Measurements from ENCODE around the gene RUNX1.

RUNX1 gene

DNA sequence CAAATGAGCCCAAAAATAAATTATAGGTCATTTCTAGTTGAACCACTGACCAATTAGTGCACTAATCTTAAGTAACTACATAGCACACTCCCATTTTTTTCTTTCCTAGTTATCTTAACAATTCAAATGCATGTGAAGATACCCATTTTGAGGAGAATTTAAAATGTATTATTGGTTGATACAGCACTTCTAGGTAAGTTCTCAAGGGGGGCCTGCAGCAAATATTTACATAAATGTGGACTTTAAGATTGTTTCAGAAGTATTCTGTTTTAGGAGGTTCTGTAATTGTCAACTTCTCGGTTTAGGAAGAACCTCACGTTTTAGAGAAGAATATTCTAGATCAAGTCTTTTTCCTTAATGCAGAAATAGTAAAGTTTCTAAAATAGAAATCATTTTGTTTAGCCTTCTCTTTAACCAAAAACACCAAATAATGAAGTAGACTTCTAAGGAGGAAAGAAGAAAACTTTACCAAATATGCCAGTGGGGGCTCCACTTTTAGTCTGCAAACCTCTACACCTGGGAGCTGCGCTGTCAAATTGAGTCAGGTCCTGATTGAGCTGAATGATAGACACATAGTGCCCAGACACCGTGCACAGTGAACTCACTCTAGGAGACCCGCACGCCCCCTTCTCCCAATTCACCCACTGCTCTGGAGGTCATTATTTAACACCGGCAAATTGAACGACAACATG, 144.4 kb downstream of the RUNX1 start:
- TF ChIP-seq, protein P1, sequence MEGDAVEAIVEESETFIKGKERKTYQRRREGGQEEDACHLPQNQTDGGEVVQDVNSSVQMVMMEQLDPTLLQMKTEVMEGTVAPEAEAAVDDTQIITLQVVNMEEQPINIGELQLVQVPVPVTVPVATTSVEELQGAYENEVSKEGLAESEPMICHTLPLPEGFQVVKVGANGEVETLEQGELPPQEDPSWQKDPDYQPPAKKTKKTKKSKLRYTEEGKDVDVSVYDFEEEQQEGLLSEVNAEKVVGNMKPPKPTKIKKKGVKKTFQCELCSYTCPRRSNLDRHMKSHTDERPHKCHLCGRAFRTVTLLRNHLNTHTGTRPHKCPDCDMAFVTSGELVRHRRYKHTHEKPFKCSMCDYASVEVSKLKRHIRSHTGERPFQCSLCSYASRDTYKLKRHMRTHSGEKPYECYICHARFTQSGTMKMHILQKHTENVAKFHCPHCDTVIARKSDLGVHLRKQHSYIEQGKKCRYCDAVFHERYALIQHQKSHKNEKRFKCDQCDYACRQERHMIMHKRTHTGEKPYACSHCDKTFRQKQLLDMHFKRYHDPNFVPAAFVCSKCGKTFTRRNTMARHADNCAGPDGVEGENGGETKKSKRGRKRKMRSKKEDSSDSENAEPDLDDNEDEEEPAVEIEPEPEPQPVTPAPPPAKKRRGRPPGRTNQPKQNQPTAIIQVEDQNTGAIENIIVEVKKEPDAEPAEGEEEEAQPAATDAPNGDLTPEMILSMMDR (IDR thresholded peaks at IDR 0.05), result no peak

DNA sequence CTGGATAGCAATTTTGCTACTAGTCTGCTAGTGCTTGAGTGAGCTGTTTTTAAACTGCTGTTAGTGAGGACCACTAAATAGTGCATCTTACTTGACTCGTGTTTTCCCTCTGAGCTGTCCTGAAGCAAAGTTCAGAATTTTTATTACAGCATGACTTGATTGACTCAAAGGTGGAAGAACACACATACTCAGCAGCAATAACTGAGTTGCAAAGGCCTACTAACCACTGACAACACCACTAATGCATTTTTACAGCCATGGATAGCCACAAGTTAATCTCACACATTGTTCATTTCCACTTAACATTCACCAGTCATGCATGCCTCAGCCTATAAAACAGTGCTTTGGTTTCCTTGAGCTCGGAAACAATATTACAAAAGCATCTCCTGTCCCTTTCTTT, 148.7 kb downstream of the RUNX1 start:
- TF ChIP-seq, protein P1 (IDR thresholded peaks at IDR 0.05), result no peak

DNA sequence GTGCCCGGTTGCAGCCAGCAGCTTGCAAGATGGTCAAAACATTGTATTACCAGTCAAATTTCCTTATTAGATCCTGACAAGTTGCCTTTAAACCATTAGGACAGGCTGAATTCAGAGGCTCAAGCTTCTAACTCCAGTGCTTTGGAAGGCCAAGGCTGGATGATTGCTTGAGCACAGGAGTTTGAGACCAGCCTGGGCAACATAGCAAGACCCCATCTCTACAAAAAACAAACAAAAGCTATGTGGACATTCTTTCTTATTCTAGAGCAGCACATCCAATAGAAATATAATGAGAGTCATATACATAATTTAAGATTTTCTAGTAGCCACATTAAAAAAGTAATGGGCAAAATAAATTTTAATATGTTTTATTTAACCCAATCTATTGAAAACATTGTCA, 149.3 kb downstream of the RUNX1 start:
- TF ChIP-seq, protein P1 (IDR thresholded peaks at IDR 0.05), result no peak

DNA sequence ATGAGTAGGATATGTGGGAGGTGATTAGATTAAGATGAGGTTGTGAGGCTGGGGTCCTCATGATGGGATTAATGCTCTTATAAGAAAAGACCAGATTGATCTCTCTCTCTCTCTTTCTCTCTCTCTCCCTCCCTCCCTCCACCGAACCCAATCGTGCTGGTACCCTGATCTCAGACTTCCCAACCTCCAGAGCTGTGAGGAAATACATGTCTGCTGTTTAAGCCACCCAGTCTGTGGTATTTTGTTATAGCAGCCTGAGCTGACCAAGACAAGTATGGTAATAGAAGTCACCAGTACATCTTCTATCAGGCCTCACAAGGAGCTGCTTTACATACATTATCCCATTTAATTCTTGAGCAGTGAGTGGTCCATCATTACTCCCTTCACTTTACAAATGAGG, 149.8 kb downstream of the RUNX1 start:
- TF ChIP-seq, protein P1 (IDR thresholded peaks at IDR 0.05), result no peak

DNA sequence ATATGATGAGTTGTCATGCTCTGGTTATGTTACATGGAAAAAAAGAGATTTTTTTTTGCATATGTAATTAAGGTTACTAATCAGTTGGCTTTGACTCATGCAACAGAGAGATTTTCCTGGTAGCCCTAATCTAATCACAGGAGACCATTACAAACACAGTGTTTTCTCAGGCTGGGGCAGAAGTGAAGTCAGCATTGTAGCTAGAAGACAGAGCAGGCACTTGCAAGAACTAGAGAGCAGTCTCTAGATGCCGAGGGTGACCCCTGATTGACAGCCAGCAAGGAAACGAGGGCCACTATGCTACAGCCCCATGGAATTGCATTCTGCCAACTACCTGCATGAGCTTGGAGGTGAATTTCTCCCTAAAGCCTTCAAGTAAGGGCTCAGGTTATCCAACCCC, 151.3 kb downstream of the RUNX1 start:
- TF ChIP-seq, protein P1 (IDR thresholded peaks at IDR 0.05), result no peak

DNA sequence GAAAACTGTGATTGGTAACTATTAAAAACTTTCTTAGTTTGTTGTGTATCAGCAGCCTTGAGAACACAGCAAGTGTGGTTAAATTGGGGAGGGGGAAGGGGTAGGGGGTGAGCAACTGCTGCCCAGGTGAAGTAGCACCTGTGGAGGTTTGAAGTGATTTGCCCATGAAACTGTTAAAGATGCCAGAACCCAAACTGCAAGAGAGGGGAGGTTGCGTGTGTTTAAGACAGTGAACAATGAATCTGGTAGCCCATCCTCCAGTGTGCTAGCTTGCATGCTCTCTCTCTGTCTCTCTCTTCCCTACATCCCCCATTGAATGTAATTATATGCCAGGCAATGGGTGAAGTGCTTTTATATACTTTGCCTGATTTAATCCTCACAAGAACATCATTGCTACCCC, 154.7 kb downstream of the RUNX1 start:
- TF ChIP-seq, protein P1 (IDR thresholded peaks at IDR 0.05), result no peak

DNA sequence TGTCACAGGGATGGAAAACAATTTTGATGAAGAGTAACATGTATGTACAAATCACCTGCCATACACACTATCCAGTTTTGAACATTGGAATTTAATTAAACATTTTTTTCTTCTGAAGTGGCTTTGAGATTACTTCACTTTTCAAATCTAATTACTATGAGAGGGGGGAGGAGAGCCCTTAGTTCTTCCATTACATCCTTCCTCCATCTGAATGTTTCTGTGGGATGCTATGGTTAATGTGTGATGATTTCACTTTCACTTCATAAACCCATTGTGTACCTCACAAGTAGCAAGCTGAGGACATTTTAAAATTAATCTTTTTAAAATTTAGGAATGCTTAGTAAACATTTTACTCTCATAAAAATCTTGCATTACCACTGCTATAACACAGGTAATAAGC, 156.9 kb downstream of the RUNX1 start:
- TF ChIP-seq, protein P1 (IDR thresholded peaks at IDR 0.05), result no peak

DNA sequence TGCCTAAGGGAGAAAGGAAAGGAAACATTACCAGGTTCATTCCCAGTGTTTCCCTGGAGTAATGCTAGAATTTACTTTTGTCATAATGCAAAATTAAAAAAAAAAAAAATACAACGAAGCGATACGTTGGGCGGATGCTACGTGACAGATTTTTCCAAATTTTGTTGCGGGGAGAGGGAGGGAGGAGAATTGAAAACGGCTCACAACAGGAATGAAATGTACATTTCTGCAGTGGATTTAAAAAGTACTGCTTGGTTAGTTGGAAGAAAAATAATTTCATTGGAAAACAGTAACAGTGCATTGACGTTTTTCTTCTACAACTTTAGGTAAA, 157.5 kb downstream of the RUNX1 start:
- TF ChIP-seq, protein P1 (IDR thresholded peaks at IDR 0.05), result no peak

Data from LNCAP (cell line).